ENCODE data around the gene COQ2.
"Not testable (repeated sequence)": the region's sequence is repeated elsewhere in the genome, so short reads cannot be mapped to it uniquely, and the experiment has no call there.

Gene COQ2

DNA sequence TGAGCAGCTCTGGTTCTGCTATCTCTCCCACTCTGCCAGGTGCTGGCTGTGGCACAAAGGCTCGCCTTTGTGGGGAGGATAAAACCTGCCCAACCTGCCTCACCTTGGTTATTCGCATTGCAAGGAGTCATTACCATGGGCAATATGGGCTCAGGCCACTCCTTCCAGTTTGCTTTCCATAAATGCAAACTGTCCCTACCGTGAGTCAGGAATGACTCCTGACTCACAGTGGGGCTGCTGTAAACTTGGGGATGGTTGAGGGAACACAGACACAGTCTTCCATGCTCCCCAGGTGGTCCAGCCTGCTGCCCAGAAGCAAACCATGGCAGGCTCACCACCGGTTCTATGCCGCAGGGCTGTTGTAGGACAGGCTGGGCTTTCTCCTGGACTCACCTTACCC is 36.1 kb downstream of the COQ2 start:
- no peak for DNase-seq (ENCODE audit: low read depth in 3 of 3)

DNA sequence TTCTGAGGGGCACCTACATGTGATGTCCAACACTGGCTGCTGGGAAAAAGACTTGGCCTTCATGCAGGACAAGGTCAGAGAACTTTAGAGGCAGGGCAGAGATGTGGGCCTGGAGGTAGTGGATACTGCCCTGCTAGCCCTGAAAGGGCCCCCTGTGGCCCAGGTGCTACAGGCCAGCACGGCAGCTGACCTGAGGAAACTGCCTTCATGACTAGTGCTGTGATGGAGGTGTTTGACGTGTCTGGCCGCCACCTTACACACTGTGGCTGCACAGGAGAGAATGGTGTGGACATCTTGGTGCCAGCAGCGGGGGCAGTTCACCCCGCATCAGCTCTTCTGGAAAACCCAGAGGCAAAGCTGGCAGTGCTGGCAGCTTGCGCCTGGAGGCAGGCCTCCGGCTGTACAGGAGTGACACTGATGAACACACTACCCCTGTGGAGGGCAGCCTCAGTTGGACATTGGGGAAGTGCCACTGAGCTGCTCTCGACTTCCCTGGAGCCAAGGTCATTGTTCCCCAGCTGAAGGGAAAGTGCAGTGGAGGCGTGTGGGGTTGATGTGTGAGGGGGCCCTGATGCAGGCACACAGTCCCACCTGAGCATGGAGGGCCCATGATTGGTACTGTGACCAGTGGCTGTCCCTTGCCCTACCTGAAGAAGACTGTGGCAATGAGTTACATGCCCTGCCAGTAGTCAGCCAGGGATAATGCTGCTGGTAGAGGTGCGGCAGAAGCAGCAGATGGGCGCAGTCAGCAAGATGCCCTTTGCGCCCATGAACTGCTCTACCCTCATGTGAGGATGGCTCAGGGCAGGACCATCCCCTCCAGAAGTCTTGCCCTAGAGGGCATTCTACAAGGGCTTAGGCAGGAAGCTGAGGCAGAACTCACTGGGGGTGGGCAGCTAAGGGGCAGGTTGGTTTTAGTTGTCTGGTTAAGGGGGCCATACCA is 36.9 kb downstream of the COQ2 start:
- no peak for DNase-seq (ENCODE audit: low read depth in 3 of 3)

DNA sequence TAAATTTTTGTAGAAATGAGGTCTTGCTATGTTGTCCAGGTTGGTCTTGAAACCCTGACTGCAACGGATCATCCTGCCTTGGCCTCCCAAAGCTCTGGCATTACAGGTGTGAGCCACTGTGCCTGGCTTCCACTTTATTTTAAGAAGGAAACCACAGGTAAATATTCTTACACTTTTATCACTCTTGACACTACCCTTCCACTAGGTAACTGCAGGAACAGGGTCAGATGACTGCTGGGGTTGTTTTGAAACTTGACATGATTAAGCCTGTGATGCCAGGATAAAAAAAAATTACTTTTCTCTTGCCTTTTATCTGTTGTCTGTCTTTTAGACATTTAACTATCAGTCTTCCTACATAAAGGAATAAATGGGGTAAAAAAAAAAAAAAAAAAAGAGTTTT is 43.5 kb downstream of the COQ2 start:
- no peak for DNase-seq (ENCODE audit: low read depth in 3 of 3)

DNA sequence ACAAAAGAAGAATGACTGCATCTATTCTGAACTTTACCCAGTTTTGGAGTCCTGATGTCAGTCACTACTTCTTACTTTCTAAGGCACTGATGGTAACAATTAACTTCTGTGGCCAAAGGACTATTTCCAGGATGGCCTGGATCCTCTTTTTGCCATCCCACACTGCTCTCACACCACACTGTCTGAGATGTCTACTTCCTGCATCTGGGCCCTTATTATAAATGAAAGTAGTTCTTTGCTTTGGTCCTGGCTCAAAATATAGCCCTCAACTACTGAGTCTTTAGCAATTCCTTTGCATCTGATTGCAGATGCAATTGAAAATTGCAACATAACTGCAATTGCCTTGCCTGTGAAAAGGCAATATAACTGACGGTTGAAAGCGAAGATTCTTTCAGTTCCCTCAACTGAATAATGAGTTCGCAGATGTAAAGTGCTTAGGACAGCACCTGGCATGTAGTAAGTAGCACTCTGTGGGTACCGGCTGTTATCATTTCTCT is 44.2 kb downstream of the COQ2 start:
- DNase-seq (ENCODE audit: low read depth in 3 of 3): no peak

DNA sequence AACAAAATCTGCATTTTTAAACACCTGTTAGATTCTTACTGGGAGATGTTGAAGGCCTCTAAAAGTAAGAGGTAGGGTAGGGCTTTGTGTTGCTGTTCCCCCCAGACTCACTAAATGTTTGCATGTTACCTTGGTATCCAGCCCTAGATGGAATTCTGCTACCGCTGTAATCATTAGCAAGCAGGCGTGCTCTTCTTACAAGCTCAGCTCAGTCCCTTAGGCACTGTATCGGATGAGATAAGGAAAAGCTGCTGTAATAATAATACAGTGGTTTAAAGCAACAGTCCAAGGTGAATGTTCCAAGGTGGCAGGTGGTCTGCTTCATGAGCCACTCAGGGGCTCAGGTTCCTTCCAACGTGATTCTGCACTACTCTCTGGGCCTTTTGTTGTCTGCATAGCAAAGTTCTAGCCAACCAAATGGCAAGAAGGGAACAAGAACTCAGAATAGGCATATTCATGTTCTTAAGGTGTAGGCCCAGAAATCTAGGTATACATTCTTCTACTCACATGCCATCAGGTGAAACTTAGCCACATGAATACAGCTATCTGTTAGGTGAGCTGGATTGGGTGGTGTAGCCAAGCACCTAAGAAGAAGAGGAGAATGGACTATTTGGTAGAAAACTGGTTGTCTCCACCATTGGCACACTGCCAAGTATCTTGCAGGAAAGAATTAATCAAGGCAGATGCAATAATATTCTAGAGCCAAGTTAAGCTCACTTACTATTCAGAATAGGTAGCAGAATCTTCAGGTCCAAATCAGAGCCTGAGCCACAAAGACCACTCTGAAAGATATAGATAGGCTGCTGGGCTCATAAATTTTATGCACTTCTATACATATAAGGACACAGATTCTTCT is 46.0 kb downstream of the COQ2 start:
- no peak for DNase-seq (ENCODE audit: low read depth in 3 of 3)

DNA sequence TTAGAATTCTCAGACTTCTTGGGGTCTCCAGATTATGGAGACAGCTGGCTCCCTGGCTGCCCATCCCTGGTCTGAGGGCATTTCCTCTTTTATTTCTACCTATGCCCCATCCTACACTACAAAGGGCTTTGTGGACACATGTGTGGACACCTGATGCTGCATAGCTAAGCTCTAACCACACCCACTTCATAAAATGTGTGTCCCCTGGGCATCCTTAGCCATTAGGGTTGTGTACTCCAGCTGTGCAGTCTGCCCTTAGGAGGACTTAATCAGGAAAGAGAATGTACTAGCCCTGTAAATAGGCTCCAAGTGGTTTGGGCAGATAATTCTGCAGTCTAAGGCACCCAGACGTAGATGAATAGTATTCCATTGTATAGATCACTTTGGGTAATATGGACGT is 47.0 kb downstream of the COQ2 start:
- DNase-seq (ENCODE audit: low read depth in 3 of 3): no peak

DNA sequence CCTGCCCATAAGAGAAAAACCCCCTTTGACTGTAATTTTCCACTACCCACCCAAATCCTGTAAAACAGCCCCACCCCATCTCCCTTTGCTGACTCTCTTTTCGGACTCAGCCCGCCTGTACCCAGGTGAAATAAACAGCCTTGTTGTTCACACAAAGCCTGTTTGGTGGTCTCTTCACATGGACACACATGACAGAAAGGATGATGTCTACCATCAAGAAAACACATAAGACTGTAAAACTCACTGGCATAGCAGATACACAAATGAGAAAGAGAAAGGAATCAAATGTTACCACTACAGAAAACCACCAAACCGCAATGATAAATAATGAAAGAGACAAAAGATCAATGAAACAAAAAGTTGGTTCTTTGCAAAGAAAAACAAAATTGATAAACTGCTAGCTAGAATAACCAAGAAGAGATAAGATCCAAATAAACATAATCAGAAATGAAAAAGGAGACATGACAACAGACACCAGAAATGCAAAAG is 48.9 kb downstream of the COQ2 start:
- not testable (repeated sequence) for DNase-seq (ENCODE audit: low read depth in 3 of 3)

DNA sequence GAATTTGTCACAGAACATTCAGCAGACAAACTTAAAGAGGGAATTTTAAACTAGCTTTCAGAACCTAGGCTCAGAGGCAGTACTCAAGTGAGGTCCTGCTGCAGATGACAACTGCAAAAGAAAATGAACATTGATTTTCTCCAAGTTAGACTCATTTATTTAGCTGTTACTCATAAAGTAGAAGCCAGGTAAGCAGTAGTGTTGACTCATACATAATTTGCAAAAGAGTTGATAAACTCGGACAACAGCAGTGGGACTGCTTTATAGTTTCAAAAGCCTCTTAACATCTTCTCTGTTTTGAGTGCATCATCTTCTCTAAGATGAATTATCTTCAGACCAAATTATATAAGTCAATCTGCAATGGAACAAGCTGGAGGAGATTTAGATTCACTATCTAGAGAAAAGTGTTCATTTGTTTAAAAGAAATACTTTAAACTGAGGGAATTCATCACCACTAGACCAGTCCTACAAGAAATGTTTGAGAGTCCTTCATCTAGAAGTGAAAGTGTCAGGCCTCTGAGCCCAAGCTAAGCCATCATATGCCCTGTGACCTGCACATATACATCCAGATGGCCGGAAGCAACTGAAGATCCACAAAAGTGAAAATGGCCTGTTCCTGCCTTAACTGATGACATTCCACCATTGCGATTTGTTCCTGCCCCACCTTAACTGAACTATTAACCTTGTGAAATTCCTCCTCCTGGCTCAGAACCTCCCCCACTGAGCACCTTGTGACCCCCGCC is 49.5 kb downstream of the COQ2 start:
- no peak for DNase-seq (ENCODE audit: low read depth in 3 of 3)

DNA sequence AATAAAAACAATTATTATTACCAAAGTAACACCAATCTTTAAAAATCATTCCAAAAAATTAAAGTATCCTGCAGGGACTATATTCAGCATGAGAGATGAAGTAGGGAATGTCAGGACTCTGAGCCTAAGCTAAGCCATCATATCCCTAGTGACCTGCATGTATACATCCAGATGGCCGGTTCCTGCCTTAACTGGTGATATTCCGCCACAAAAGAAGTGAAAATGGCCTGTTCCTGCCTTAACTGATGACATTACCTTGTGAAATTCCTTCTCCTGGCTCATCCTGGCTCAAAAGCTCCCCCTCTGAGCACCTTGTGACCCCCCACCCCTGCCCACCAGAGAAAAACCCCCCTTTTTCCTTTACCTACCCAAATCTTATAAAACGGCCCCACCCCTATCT is 50.2 kb downstream of the COQ2 start:
- not testable (repeated sequence) for DNase-seq (ENCODE audit: low read depth in 3 of 3)

DNA sequence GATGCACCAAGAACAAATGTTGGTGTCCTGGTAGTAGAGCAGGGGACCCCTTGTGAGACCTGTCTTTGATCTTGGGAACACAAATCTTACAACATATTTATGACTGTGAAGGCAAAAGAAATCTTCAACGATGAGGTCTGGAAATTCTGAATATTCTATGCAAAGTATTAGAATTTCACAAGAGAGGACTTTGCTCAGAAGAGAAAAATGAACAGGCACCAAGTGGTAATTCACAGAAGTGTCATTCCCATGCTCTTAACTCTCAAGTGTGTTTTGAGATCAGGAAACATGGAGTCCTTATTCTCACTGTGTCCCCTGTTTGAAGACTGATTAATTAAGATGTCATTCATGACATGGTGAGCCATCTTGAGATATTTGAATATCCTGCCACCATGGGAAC is 52.5 kb downstream of the COQ2 start:
- DNase-seq (ENCODE audit: low read depth in 3 of 3): no peak

DNA sequence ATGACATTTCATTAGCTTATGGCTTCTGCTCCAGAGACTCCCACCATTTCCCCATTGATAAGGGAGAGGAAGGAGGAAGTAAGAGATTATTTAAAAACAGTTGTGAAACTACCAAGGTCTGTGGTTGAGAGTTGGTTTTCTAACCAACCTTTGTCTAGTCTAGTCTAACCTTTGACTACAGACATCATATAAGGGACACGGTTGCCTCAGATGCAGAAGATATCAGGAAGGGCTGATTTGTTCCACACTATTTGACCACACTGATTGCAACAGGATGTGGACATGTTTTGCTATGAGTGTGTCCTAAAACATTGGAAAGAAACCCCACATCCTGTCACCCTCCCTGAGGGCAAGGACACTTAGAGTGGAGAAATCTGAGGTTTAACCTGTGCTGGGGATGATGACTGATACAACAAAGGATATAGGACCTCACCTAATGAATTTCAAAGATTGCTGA is 53.0 kb downstream of the COQ2 start:
- no peak for DNase-seq (ENCODE audit: low read depth in 3 of 3)

DNA sequence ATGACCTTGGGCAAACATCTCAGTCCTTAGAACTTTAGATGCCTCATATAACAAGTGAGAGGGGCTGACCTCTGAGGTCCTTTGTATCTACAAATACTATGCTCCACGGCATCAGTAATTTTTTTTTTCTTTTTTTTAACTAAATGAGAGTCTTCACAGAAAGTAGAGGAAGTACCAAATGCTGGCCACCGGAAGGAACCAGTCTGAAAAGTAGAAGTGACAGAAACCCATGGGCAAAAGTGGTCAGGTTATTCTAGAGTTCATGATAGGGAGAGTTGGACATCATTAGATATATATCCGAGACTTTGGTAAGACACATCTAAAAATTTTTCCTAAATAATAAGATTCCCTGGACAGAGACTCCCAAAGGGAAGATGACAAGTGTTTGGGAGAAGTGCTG is 53.7 kb downstream of the COQ2 start:
- DNase-seq (ENCODE audit: low read depth in 3 of 3): no peak

DNA sequence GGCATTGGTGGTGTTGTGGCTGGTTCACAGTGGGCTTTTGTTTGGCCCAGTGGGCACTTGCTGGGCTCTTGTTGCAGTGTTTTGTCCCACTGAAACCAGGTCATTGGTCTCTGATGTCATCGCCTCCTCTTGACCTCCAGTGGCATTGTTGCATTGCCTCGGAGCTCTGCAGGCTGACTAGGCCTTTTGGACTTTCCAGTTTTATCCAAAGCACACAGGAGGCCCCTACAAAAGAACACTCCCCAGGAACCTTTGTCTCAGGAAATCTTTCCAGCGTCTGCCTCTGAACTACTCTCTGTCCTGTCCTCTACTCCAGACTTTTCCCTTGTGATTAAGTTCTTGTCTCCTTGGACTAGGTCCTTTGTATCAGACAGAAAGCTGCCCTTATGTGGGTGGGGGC is 54.8 kb downstream of the COQ2 start:
- no peak for DNase-seq (ENCODE audit: low read depth in 3 of 3)

DNA sequence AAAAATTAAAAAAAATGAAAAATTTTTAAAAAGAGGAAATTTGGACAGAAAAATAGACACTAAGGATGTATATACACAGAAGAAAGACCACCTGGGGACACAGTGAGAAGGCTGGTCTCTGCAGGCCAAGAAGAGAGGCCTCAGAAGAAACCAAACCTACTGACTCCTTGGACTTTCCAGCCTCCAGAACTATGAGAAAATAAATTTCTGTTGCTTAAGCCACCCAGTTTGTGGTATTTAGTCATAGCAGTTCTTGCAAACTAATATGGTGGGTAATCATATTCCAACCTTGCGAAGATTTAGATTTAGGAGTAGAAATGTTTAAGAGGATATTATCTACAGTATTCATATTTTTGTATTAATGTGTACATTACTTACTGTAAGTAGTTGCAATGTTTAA is 56.4 kb downstream of the COQ2 start:
- DNase-seq (ENCODE audit: low read depth in 3 of 3): no peak

DNA sequence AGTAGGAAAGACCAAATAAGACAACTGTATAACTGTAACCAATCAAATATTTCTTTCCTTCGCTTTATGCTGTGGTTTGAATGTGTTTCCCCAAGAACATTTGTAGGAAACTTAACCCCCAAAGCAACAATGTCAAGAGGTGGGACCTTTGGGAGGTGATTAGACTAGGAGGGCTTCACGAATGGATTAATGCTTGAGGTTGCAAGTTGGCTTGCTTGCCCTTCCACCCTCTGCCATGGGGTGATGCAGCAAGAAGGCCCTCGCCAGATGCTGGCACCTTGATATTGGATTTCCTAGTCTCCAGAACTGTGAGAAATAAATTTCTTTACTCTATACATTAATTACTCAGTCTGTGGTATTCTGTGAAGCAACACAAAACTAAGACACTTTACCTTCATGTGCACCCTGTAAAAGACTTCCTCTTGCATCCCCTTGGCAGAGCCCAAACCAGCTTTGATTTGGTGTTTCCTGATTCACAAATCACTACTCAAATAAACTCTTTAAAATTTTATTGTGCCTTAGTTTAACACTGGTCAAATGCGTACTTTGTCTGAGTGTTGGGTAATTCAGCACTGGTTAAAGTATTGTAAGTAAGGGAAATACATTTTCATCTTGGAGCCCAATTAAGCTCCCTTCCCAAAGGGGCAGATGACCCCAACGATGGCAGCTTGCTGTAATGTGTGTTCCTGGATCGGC is 59.9 kb downstream of the COQ2 start:
- DNase-seq (ENCODE audit: low read depth in 3 of 3): no peak

DNA sequence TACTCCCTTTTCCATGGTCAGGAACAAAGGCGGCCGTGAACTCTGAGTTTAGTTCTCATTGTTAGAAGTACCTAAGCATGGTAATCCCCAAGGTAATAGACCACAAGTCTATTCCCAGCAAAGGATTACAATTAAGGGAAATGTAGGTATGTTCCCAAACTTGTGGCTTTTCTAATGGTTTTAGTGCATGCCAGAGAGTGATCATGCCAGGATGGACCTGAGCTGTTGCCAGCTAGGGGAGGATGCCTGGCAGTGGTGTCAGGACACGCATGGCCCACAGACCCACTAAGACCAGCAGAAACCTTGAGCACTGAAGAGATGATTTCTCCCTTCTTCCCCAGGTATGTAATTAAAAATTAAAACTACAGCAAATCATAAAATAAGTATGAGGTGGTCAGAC is 60.8 kb downstream of the COQ2 start:
- DNase-seq (ENCODE audit: low read depth in 3 of 3): no peak

DNA sequence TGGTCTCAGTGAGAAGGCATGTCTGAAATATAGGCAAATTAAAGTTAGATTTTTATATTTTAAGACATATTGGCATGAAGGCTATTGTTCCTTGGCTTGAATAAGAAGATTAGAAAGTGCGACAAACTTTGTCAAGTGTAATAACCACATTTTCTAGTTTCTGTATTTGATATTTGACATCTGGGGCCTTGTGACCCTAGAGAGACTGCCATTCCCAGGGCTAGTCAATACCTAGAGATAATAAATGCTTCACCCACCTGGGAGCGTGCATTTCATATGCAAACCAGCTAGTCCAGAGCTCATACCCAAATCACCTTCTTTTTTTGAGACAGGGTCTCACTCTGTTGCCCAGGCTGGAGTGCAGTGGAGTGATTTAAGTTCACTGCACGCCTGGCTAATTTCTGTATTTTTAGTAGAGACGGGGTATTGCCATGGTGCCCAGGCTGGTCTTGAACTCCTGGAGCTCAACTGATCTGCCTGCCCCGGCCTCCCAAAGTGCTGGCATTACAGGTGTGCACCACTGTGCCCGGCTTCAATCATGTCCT is 62.6 kb downstream of the COQ2 start:
- no peak for DNase-seq (ENCODE audit: low read depth in 3 of 3)

DNA sequence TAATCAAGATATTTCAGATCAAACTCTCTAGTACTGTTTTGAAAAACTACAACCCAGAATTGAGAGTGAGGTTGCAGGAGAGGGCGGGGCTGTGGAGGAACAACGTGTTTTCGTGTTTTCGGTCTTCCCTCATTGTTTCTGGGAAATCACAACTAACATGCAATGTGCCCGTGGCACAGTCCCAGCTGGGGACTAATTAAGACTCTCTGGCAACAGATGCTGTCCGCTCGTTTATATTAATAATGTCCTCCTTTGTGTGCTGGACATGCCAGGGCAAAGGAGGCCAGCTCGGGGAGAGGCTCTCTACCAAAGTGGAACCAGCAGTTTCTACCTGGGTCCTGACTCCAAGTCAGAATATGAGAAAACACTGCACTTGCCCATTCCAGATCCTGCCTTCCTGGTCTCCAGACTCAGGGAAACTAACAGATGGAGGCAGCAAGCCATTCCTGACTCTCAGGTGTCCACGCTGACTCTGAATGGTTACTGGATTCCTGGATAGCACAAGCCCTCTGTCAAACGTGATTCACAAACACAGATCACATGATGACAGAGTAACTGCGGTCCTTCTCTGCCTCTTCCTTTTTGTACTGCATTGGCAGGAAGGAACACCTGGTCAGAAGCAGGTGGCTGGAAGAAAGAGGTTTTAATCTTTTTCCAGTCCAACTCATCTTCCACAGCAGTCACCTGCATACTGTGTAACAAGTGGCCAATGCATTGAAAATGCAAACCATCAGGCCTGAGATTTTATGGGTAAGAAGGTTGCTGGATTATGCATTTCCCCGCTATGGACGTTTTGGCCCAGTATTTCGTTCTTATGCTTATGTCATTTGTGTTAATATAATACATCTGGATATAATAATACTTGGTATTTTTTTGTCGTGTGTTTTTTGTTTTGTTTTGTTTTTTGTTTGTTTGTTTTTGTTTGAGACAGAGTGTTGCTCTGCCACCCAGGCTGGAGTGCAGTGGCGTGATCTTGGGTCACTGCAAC is 65.0 kb downstream of the COQ2 start:
- DNase-seq (ENCODE audit: low read depth in 3 of 3): peak; percentile 43 to 71 (median 52)

DNA sequence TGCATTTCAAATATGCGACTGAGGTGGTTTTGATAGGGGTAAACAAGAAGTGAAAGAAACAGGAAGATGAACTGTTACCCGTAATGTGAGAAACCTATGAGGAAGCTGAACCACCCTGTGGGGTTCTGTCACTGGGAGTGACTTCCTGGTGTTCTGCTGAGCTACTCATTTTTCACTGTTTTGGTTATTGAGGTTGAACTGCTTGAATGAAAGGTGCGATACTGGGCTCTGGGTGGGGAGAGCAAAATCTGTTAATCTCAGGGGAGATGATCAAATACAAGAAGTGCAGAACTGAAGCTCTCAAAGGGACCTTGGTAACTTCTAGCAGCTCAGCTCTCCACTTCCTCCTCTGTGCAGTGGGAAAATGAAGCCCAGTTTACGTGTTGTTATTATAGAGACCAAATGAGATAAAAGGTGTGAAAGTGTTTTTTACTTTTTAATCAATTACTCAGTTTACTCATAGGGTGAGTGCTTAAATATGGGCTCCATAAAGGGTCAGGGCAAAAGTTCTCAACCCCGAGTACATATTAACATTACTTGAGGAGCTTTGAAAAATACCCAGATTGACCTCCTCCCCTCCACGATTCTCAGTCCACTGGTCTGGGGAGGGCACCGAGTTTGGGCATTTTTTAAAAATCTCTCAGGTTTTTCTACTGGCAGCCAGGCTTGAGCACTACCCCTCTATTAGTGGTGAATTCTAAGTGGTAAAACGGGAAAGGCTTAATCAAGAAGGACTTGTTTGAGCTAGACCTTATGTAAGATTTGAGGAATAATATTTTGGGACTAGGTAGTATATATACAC is 66.7 kb downstream of the COQ2 start:
- DNase-seq (ENCODE audit: low read depth in 3 of 3): peak in 2 of 3 experiments; percentile 24 to 37

Measured in stimulated activated CD4-positive, alpha-beta T cell treated with anti-CD3 and anti-CD28 coated beads, TNF-alpha, amount 100 ng/mL, for 24 hours (primary cell).